UCSD-AML1 (cell line): ENCODE data around the gene LDLR.
"Not testable (repeated sequence)": the region's sequence is repeated elsewhere in the genome, so short reads cannot be mapped to it uniquely, and the experiment has no call there.

Experiments
- DNase-seq: peaks from one replicate; lab custom pipeline; 2025; ENCODE audit not compliant: unreplicated experiment; lab: John Stamatoyannopoulos, UW

Gene LDLR

GRCh38 chr19:11169896-11170678 is 80.8 kb downstream of the LDLR start:
- no peak for DNase-seq

- no peak for DNase-seq
Observed at GRCh38 chr19:11171144-11171543, 81.9 kb downstream of the LDLR start.

- no peak for DNase-seq
Observed at GRCh38 chr19:11172576-11172975, 83.3 kb downstream of the LDLR start.

GRCh38 chr19:11173516-11174155 is 84.4 kb downstream of the LDLR start:
- DNase-seq: no peak

- DNase-seq: no peak
Observed at GRCh38 chr19:11174336-11174735, 85.1 kb downstream of the LDLR start.

GRCh38 chr19:11175920-11176319 is 86.7 kb downstream of the LDLR start:
- no peak for DNase-seq

GRCh38 chr19:11176466-11177193 is 87.4 kb downstream of the LDLR start:
- no peak for DNase-seq

GRCh38 chr19:11177592-11177991 is 88.3 kb downstream of the LDLR start:
- no peak for DNase-seq

- DNase-seq: not testable (repeated sequence)
Observed at GRCh38 chr19:11179145-11179465, 89.8 kb downstream of the LDLR start.

GRCh38 chr19:11179716-11180297 is 90.5 kb downstream of the LDLR start:
- DNase-seq: no peak

- DNase-seq: no peak
Observed at GRCh38 chr19:11180346-11180745, 91.1 kb downstream of the LDLR start.

- DNase-seq: not testable (repeated sequence)
Observed at GRCh38 chr19:11180975-11181374, 91.7 kb downstream of the LDLR start.

- no peak for DNase-seq
Observed at GRCh38 chr19:11181488-11181887, 92.2 kb downstream of the LDLR start.
